Keratinocyte (primary cell): ENCODE data around the gene CNNM2.

Experiments used
- EZH2 ChIP-seq: IDR thresholded peaks from one replicate; pipeline ENCODE4 v1.6.1; 2012; ENCODE audit warnings: inconsistent platforms, mild to moderate bottlenecking, low read length, moderate library complexity
- TF ChIP-seq, protein P1 (sequence below), 3 experiments: IDR thresholded peaks in 1 of 3; conservative IDR thresholded peaks in 1 of 3; optimal IDR thresholded peaks in 1 of 3; 2 replicates in 2 of 3; 3 replicates in 1 of 3; pipeline versions ENCODE3 to v1.5.1; 2011; ENCODE audit warnings: low read length in 3 of 3, mild to moderate bottlenecking in 3 of 3, moderate library complexity in 2 of 3, control low read depth in 1 of 3, inconsistent platforms in 1 of 3; ENCODE audit not compliant: insufficient read depth in 2 of 3; ENCODE audit errors: extremely low read depth in 1 of 3

DNA sequence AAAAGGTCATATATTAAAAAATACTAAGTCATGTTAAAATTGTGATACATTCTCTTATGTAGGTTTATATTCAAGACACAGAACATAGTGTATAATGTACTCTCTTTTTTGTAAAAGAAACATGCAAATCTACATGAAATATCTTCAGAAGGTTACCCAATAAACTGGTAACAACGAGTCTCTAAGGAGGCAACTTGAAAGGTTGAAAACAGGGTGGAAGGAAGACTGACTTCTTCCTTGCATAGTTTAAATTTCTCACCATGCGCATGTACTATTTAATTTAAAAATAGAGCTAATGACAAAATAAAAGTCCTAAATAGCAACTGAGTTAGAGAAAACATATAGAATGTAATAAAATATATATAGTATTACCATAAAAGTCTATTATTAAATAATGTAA, 142.5 kb downstream of the CNNM2 start:
- TF ChIP-seq, protein P1, sequence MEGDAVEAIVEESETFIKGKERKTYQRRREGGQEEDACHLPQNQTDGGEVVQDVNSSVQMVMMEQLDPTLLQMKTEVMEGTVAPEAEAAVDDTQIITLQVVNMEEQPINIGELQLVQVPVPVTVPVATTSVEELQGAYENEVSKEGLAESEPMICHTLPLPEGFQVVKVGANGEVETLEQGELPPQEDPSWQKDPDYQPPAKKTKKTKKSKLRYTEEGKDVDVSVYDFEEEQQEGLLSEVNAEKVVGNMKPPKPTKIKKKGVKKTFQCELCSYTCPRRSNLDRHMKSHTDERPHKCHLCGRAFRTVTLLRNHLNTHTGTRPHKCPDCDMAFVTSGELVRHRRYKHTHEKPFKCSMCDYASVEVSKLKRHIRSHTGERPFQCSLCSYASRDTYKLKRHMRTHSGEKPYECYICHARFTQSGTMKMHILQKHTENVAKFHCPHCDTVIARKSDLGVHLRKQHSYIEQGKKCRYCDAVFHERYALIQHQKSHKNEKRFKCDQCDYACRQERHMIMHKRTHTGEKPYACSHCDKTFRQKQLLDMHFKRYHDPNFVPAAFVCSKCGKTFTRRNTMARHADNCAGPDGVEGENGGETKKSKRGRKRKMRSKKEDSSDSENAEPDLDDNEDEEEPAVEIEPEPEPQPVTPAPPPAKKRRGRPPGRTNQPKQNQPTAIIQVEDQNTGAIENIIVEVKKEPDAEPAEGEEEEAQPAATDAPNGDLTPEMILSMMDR (optimal IDR thresholded peaks at IDR 0.05 in 1 of 3, IDR thresholded peaks at IDR 0.05 in 1 of 3, conservative IDR thresholded peaks at IDR 0.05 in 1 of 3; ENCODE audit: extremely low read depth in 1 of 3, insufficient read depth in 2 of 3, low read length in 3 of 3) = no peak
- no peak for TF ChIP-seq EZH2
